CD14-positive monocyte (primary cell): Measurements from ENCODE around the gene GPER1. TPM values are rescaled to one million over a fixed set of nuclear protein-coding genes. Genes with fewer than 3 reads are reported as not detected.

Source experiments
- DNase-seq, 3 donors: peaks; one replicate each; pipeline ENCODE4 v3.0.0-alpha.2; 2011 to 2022
- H2AFZ ChIP-seq: 2 replicates; pipeline ENCODE4 v1.6.0; 2012; ENCODE audit warnings: mild to moderate bottlenecking, low read depth, low read length, inconsistent platforms; ENCODE audit not compliant: insufficient read depth, poor library complexity, severe bottlenecking
- H3K27ac ChIP-seq, 2 donors: 1 replicate in 1 of 2; 2 replicates in 1 of 2; pipeline ENCODE4 v1.5.1; 2012 to 2013; ENCODE audit warnings: low read length in 2 of 2, control low read depth in 1 of 2, inconsistent platforms in 1 of 2, low read depth in 1 of 2, mild to moderate bottlenecking in 1 of 2
- H3K27me3 ChIP-seq, 2 donors: one replicate each; pipeline versions ENCODE4 v1.6.0 to v1.6.1; 2011 to 2013; ENCODE audit warnings: low read length in 2 of 2; ENCODE audit not compliant: control insufficient read depth in 2 of 2, insufficient read depth in 2 of 2
- H3K36me3 ChIP-seq, 2 donors: replicated peaks in 1 of 2; 1 replicate in 1 of 2; 2 replicates in 1 of 2; pipeline versions ENCODE4 v1.5.1 to v1.6.1; 2012 to 2013; ENCODE audit warnings: low read length in 2 of 2, control low read depth in 1 of 2, inconsistent platforms in 1 of 2, mild to moderate bottlenecking in 1 of 2; ENCODE audit not compliant: insufficient read depth in 2 of 2, control insufficient read depth in 1 of 2
- H3K4me1 ChIP-seq, 2 donors: 1 replicate in 1 of 2; 2 replicates in 1 of 2; pipeline versions ENCODE4 v1.5.1 to v1.6.1; 2012 to 2013; ENCODE audit warnings: low read length in 2 of 2, control low read depth in 1 of 2, inconsistent platforms in 1 of 2, mild to moderate bottlenecking in 1 of 2, moderate library complexity in 1 of 2; ENCODE audit not compliant: insufficient read depth in 2 of 2, control insufficient read depth in 1 of 2
- H3K4me2 ChIP-seq: replicated peaks from 2 replicates; pipeline ENCODE3; 2012; ENCODE audit warnings: low read length, moderate library complexity, mild to moderate bottlenecking; ENCODE audit not compliant: poor library complexity, severe bottlenecking; ENCODE audit errors: extremely low read depth
- H3K4me3 ChIP-seq, 3 experiments: fragments of 200-600 bp in 1 of 3; sonication (generic) in 1 of 3; replicated peaks in 1 of 3; 1 replicate in 2 of 3; 2 replicates in 1 of 3; pipeline ENCODE4 v1.5.1; 2011 to 2013; ENCODE audit warnings: low read length in 3 of 3, mild to moderate bottlenecking in 3 of 3, control low read depth in 2 of 3, low read depth in 2 of 3, inconsistent platforms in 1 of 3, moderate library complexity in 1 of 3
- H3K79me2 ChIP-seq: 2 replicates; pipeline ENCODE4 v1.6.0; 2012; ENCODE audit warnings: mild to moderate bottlenecking, control low read depth, inconsistent platforms, low read length, moderate library complexity; ENCODE audit not compliant: insufficient read depth
- H3K9ac ChIP-seq: 2 replicates; pipeline ENCODE4 v1.6.0; 2017; ENCODE audit warnings: low read length, mild to moderate bottlenecking; ENCODE audit not compliant: insufficient read depth, poor library complexity, severe bottlenecking
- H3K9me3 ChIP-seq, 2 donors: replicated peaks in 1 of 2; 1 replicate in 1 of 2; 2 replicates in 1 of 2; pipeline versions ENCODE4 v1.5.1 to v1.6.1; 2012 to 2013; ENCODE audit warnings: low read length in 2 of 2, control low read depth in 1 of 2; ENCODE audit not compliant: control insufficient read depth in 1 of 2, insufficient read depth in 1 of 2
- H4K20me1 ChIP-seq: 2 replicates; pipeline ENCODE4 v1.6.0; 2012; ENCODE audit warnings: mild to moderate bottlenecking, low read length, control low read depth, moderate library complexity; ENCODE audit not compliant: insufficient read depth
- H3K27ac Mint-ChIP-seq, 7 donors: one replicate each; pipeline ENCODE4 v1.8.0; 2020; ENCODE audit warnings: mild to moderate bottlenecking in 7 of 7, mixed read lengths in 7 of 7, moderate library complexity in 6 of 7, inconsistent platforms in 2 of 7
- H3K27me3 Mint-ChIP-seq, 3 donors: one replicate each; pipeline ENCODE4 v1.8.0; 2021 to 2022; ENCODE audit warnings: low read depth in 3 of 3, mild to moderate bottlenecking in 3 of 3, mixed read lengths in 3 of 3, moderate library complexity in 3 of 3, inconsistent platforms in 1 of 3
- H3K36me3 Mint-ChIP-seq, 2 donors: one replicate each; pipeline ENCODE4 v1.8.0; 2020; ENCODE audit warnings: mixed read lengths in 2 of 2, inconsistent platforms in 1 of 2, mild to moderate bottlenecking in 1 of 2
- H3K4me1 Mint-ChIP-seq: one replicate; pipeline ENCODE4 v1.8.0; 2020; ENCODE audit warnings: mild to moderate bottlenecking, mixed read lengths
- H3K4me3 Mint-ChIP-seq, 2 donors: one replicate each; pipeline ENCODE4 v1.8.0; 2020; ENCODE audit warnings: mild to moderate bottlenecking in 2 of 2, mixed read lengths in 2 of 2, moderate library complexity in 1 of 2
- H3K9me3 Mint-ChIP-seq, 7 donors: one replicate each; pipeline ENCODE4 v1.8.0; 2020 to 2022; ENCODE audit warnings: mixed read lengths in 7 of 7, mild to moderate bottlenecking in 6 of 7, moderate library complexity in 6 of 7, inconsistent platforms in 2 of 7
- WGBS: methylation state at CpG from one replicate; pipeline ENCODE4 v1.1.5; 2013; ENCODE audit warnings: missing lambda C conversion rate; ENCODE audit not compliant: insufficient coverage; 5-methylcytosine and 5-hydroxymethylcytosine counted together
- intact Hi-C, 2 donors: fragments of 100-400 bp; cut with micrococcal nuclease; formaldehyde crosslinking; loops; one replicate each; pipeline versions ENCODE4 v1.15.0 to v1.15.1; 2023
- polyA plus RNA-seq, 3 donors: library from polyadenylated mRNA; depleted of rRNA in 1 of 3; unstranded in 2 of 3; stranded (reverse) in 1 of 3; fragments of 300-500 nt in 2 of 3; fragments of >200 nt in 1 of 3; fragmentation: Illumina TruSeq in 2 of 3; gene quantifications; 1 replicate in 2 of 3; 2 replicates in 1 of 3; pipeline ENCODE4 v1.2.3, GENCODE V29; 2012 to 2021
- TF ChIP-seq, protein P1 (sequence below): fragments of 200-600 bp; IDR thresholded peaks from one replicate; pipeline ENCODE4 v1.8.0; 2022; ENCODE audit warnings: antibody characterized with exemption, mild to moderate bottlenecking

Gene GPER1
- polyA plus RNA-seq, 3 donors = 0.35 to 10.0 (median 4.1) TPM

DNA sequence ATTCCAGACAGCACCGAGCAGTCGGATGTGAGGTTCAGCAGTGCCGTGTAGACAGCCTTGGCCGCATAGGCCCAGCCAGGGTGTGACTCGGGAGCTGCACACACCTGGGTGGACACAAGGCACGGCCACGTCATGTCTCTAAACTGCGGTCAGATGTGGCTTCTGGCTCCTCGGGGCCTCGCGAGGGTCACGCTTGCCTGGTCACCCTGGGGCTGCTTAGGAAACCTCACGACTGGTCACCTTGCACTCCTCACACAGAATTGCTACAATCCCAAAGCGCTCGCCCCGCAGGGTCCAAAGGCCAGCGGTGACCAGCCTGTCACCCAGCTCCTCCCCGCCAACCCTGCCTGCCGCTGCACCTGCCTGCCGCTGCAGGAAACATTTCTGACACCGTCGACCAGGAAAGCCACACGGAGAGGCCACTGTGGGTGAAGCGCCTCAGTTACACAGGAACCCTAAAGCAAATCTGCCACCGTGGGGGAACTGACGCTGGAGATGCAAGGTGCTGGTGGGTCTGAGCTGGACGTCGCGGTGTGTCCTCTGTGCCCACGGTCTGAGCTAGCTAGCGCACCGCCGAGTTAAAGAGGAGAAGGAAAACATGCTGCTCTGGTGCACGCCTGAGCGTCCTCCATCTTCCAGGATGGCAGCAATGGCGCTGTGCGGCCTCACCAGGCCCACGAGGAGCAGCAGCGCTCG lies 5.0 kb downstream of the GPER1 start:
- no peak overlapping the region for H3K4me2 ChIP-seq
- no peak for DNase-seq
- TF ChIP-seq, protein P1, sequence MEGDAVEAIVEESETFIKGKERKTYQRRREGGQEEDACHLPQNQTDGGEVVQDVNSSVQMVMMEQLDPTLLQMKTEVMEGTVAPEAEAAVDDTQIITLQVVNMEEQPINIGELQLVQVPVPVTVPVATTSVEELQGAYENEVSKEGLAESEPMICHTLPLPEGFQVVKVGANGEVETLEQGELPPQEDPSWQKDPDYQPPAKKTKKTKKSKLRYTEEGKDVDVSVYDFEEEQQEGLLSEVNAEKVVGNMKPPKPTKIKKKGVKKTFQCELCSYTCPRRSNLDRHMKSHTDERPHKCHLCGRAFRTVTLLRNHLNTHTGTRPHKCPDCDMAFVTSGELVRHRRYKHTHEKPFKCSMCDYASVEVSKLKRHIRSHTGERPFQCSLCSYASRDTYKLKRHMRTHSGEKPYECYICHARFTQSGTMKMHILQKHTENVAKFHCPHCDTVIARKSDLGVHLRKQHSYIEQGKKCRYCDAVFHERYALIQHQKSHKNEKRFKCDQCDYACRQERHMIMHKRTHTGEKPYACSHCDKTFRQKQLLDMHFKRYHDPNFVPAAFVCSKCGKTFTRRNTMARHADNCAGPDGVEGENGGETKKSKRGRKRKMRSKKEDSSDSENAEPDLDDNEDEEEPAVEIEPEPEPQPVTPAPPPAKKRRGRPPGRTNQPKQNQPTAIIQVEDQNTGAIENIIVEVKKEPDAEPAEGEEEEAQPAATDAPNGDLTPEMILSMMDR = no peak
- H3K4me3 ChIP-seq = no peak overlapping the region
- peaks cover 0 to 3% of the 10 kb centered on the region in 2 donors for H3K36me3 ChIP-seq
- 94% methylated on average over 40 of the region's 40 CpGs for WGBS
- no peaks in the 10 kb centered on the region for H4K20me1 ChIP-seq
- no peaks in the 10 kb centered on the region for H3K27me3 ChIP-seq
- H3K9ac ChIP-seq = no peak overlapping the region
- intact Hi-C loops = no loop called here
- no peak overlapping the region for H2AFZ ChIP-seq
- no peaks in the 10 kb centered on the region for H3K79me2 ChIP-seq
- H3K27ac ChIP-seq = no peak overlapping the region
- peaks cover 42 to 47% of the 10 kb centered on the region in 2 donors for H3K4me1 ChIP-seq
- peaks cover 44% of the 10 kb centered on the region for H3K4me1 Mint-ChIP-seq
- peaks cover 0 to 2% (median 0%) of the 10 kb centered on the region in 3 donors for H3K27me3 Mint-ChIP-seq
- H3K36me3 Mint-ChIP-seq = peaks cover 4 to 9% of the 10 kb centered on the region in 2 donors
- peaks cover 0 to under 1% (median 0%) of the 10 kb centered on the region in 7 donors for H3K9me3 Mint-ChIP-seq
- H3K4me3 Mint-ChIP-seq = no peak overlapping the region
- peak overlapping the region in 1 of 7 donors; percentile 43 for H3K27ac Mint-ChIP-seq
- H3K9me3 ChIP-seq = no peaks in the 10 kb centered on the region

DNA sequence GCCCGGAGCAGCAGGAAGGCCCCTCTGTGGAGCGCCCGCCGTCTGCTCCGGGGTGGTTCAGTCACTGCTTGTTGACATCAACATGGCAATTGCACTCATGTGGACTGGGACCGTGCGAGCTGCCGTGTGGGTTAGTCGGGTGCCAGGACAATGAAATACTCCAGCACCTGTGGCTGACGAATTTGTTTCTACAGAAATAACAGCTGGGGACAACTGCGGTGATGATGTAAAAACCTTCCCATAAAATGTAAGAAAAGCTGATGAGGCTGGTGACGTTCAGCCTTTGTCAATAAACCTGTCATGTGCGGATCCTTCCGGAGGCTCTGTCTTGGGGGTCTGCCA lies 5.6 kb downstream of the GPER1 start:
- H3K36me3 Mint-ChIP-seq = peaks cover 4 to 9% of the 10 kb centered on the region in 2 donors
- no peak overlapping the region for H3K9ac ChIP-seq
- peaks cover 37 to 42% of the 10 kb centered on the region in 2 donors for H3K4me1 ChIP-seq
- H3K9me3 Mint-ChIP-seq = peaks cover 0 to 4% (median 0%) of the 10 kb centered on the region in 7 donors
- H3K36me3 ChIP-seq = peaks cover 0 to 3% of the 10 kb centered on the region in 2 donors
- H3K4me1 Mint-ChIP-seq = peaks cover 39% of the 10 kb centered on the region
- intact Hi-C loops = no loop called here
- no peaks in the 10 kb centered on the region for H4K20me1 ChIP-seq
- no peak for DNase-seq
- no peaks in the 10 kb centered on the region for H3K9me3 ChIP-seq
- no peak overlapping the region for H3K4me2 ChIP-seq
- peaks cover 0 to 2% (median 0%) of the 10 kb centered on the region in 3 donors for H3K27me3 Mint-ChIP-seq
- no peak overlapping the region for H2AFZ ChIP-seq
- TF ChIP-seq, protein P1 = no peak
- no peaks in the 10 kb centered on the region for H3K79me2 ChIP-seq
- peak overlapping the region in 1 of 7 donors; percentile 32 for H3K27ac Mint-ChIP-seq
- no peak overlapping the region for H3K4me3 Mint-ChIP-seq
- H3K27ac ChIP-seq = no peak overlapping the region
- no peak overlapping the region for H3K4me3 ChIP-seq
- no peaks in the 10 kb centered on the region for H3K27me3 ChIP-seq
- WGBS = 95% methylated on average over 8 of the region's 14 CpGs
